ENCODE data around the gene TAOK3.
"Not testable (repeated sequence)": the region's sequence is repeated elsewhere in the genome, so short reads cannot be mapped to it uniquely, and the experiment has no call there.

Gene TAOK3

GRCh38 chr12:118144499-118144898, 228.2 kb downstream of the TAOK3 start:
- no peak overlapping the region for H3K4me3 ChIP-seq (ENCODE audit: low read depth, low read length)
- TF ChIP-seq CTCF (IDR thresholded peaks at IDR 0.05; ENCODE audit: low read depth, low read length): no peak
- no peak for TF ChIP-seq MAX (IDR thresholded peaks at IDR 0.05; ENCODE audit: low read depth, low read length)
- TF ChIP-seq POLR2A (IDR thresholded peaks at IDR 0.05; ENCODE audit: extremely low read depth, insufficient read length): no peak
- TF ChIP-seq MYC (IDR thresholded peaks at IDR 0.05; ENCODE audit: low read depth, low read length): no peak
- DNase-seq (ENCODE audit: low read depth): no peak

GRCh38 chr12:118140825-118141224, 231.9 kb downstream of the TAOK3 start:
- no peak overlapping the region for H3K4me3 ChIP-seq (ENCODE audit: low read depth, low read length)
- no peak for DNase-seq (ENCODE audit: low read depth)
- TF ChIP-seq MYC (IDR thresholded peaks at IDR 0.05; ENCODE audit: low read depth, low read length): no peak
- no peak for TF ChIP-seq CTCF (IDR thresholded peaks at IDR 0.05; ENCODE audit: low read depth, low read length)
- TF ChIP-seq MAX (IDR thresholded peaks at IDR 0.05; ENCODE audit: low read depth, low read length): no peak
- TF ChIP-seq POLR2A (IDR thresholded peaks at IDR 0.05; ENCODE audit: extremely low read depth, insufficient read length): no peak

- DNase-seq (ENCODE audit: low read depth): no peak
- H3K4me3 ChIP-seq (ENCODE audit: low read depth, low read length): peak overlapping the region; percentile 77
- TF ChIP-seq MAX (IDR thresholded peaks at IDR 0.05; ENCODE audit: low read depth, low read length) (no peak), CTCF (IDR thresholded peaks at IDR 0.05; ENCODE audit: low read depth, low read length) (no peak), POLR2A (IDR thresholded peaks at IDR 0.05; ENCODE audit: extremely low read depth, insufficient read length) (no peak), MYC (IDR thresholded peaks at IDR 0.05; ENCODE audit: low read depth, low read length) (no peak)
Measured at GRCh38 chr12:118137148-118137678, 235.5 kb downstream of the TAOK3 start.

GRCh38 chr12:118136559-118137003, 236.1 kb downstream of the TAOK3 start:
- DNase-seq (ENCODE audit: low read depth): peak; percentile 82
- peak overlapping the region; percentile 77 for H3K4me3 ChIP-seq (ENCODE audit: low read depth, low read length)
- TF ChIP-seq CTCF (IDR thresholded peaks at IDR 0.05; ENCODE audit: low read depth, low read length): no peak
- 0 out of 2 replicates have a peak, but pooled peaks have one; percentile 8 for TF ChIP-seq MYC (IDR thresholded peaks at IDR 0.05; ENCODE audit: low read depth, low read length)
- no peak for TF ChIP-seq MAX (IDR thresholded peaks at IDR 0.05; ENCODE audit: low read depth, low read length)
- no peak for TF ChIP-seq POLR2A (IDR thresholded peaks at IDR 0.05; ENCODE audit: extremely low read depth, insufficient read length)

GRCh38 chr12:118135788-118136558, 236.7 kb downstream of the TAOK3 start, which contains the start of gene PEBP1:
TSS of gene PEBP1 (plus strand) at chr12:118136124. CDS start at chr12:118136210, 86 bp downstream.
- peak; percentile 98 for DNase-seq (ENCODE audit: low read depth)
- TF ChIP-seq MYC (IDR thresholded peaks at IDR 0.05; ENCODE audit: low read depth, low read length): peak; percentile 98
- TF ChIP-seq CTCF (IDR thresholded peaks at IDR 0.05; ENCODE audit: low read depth, low read length): no peak
- TF ChIP-seq POLR2A (IDR thresholded peaks at IDR 0.05; ENCODE audit: extremely low read depth, insufficient read length): peak; percentile 81
- peak; percentile 96 for TF ChIP-seq MAX (IDR thresholded peaks at IDR 0.05; ENCODE audit: low read depth, low read length)
- peak within 1 kb of the TSS; percentile 77 for H3K4me3 ChIP-seq (ENCODE audit: low read depth, low read length)

GRCh38 chr12:118129436-118129835, 243.3 kb downstream of the TAOK3 start:
- DNase-seq (ENCODE audit: low read depth); H3K4me3 ChIP-seq (ENCODE audit: low read depth, low read length): not testable (repeated sequence)
